Activated CD8-positive, alpha-beta memory T cell treated with anti-CD3 and anti-CD28 coated beads, Interleukin-2, amount 50 U/mL, for 1 hour (primary cell): Measurements from ENCODE around the gene ENTPD1.
"Not testable (repeated sequence)": the region's sequence is repeated elsewhere in the genome, so short reads cannot be mapped to it uniquely, and the experiment has no call there.

Experiments used
- DNase-seq: peaks from one replicate; pipeline ENCODE4 v3.0.0-alpha.2; 2020; ENCODE audit errors: extremely low read depth

The ENTPD1 gene

GRCh38 chr10:95756041-95756761 is at the start of gene ENTPD1:
Gene ENTPD1, plus strand, starts transcription at chr10:95756163. Its CDS starts 77 bp downstream, at chr10:95756240.
- DNase-seq, result no peak

DNA sequence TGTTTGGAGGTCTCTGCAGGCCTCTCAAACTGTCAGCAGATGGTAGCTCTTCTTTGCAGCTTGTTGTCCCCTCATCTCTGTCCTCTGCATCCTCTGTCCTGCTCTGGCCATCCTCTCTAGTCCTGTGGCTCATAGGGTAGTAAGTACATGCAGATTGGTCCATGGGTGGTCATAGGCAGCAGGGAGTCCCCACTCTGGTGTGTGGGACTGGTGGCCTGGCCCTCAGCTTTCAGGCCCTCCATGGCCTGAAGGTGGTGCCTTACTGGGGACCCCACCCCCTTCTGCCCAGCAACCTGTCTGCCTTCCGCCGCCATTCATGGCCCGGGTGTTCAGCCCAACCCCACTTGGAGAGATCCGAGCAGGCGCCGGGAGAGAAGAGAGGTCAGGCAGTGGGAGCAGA is 49.4 kb upstream of the ENTPD1 start:
- no peak for DNase-seq

- no peak for DNase-seq
Observed at GRCh38 chr10:95706990-95707389, 49.0 kb upstream of the ENTPD1 start.

GRCh38 chr10:95711492-95711891 is 44.5 kb upstream of the ENTPD1 start:
- no peak for DNase-seq

- no peak for DNase-seq
Observed at GRCh38 chr10:95716466-95716865, 39.5 kb upstream of the ENTPD1 start.

- no peak for DNase-seq
Observed at GRCh38 chr10:95716866-95717265, 39.1 kb upstream of the ENTPD1 start.

DNA sequence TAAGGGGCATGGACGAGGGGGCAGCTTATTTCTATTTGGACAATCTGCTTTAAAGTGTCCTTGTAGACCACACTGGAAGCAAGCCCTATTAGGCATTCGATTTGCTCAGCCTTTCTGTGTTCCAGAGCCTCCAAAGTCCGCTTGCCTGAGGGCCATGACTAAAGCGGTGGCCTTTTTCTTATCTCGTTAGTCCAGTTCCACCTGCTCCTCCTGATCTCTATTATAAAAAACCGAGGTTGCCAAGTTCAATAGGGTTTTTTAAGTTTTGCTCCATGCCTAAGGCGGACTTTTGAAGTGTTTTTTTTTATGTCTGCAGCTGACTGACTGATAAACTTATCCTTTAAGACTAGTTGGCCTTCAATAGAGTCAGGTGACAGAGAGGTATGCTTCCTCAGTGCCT is 35.2 kb upstream of the ENTPD1 start:
- DNase-seq, result not testable (repeated sequence)

DNA sequence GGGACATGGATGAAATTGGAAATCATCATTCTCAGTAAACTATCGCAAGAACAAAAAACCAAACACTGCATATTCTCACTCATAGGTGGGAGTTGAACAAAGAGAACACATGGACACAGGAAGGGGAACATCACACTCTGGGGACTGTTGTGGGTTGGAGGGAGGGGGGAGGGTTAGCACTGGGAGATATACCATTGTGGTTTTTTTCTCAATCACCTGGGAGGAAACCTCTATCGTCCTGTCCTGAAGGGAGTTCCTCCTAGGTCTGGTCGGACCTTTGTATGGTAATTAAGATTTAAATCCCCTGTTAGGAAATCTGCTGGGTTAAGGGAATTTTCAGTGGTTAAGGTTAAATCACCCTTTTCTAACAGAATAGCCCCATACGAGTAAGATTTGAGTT is 33.5 kb upstream of the ENTPD1 start:
- DNase-seq, result not testable (repeated sequence)

DNA sequence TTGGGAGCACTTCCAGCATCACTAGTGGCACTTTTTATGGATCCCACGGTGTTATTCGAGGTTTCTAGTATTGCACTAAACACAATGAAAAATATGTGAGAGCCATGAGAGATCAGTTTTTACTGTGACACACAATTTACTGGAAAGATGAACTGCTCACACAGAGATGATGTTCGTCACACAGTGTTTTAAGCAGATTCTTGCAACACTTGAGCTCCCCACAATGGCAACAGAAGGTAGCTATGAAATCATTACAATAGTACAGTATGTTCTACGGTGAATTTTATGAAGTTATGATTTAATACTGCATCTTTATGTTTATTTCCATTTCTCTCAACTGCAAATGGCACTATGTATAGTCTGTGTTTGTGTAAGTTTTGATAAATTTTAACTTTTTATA is 27.4 kb upstream of the ENTPD1 start:
- DNase-seq, result no peak

- no peak for DNase-seq
Observed at GRCh38 chr10:95729323-95730055, 26.5 kb upstream of the ENTPD1 start.

GRCh38 chr10:95730233-95730632 is 25.7 kb upstream of the ENTPD1 start:
- no peak for DNase-seq

GRCh38 chr10:95732907-95733306 is 23.1 kb upstream of the ENTPD1 start:
- DNase-seq, result not testable (repeated sequence)

GRCh38 chr10:95739056-95739455 is 16.9 kb upstream of the ENTPD1 start:
- DNase-seq, result no peak

GRCh38 chr10:95741807-95742467 is 14.0 kb upstream of the ENTPD1 start:
- no peak for DNase-seq

- no peak for DNase-seq
Observed at GRCh38 chr10:95742485-95742884, 13.5 kb upstream of the ENTPD1 start.

GRCh38 chr10:95742962-95743535 is 12.9 kb upstream of the ENTPD1 start:
- no peak for DNase-seq

DNA sequence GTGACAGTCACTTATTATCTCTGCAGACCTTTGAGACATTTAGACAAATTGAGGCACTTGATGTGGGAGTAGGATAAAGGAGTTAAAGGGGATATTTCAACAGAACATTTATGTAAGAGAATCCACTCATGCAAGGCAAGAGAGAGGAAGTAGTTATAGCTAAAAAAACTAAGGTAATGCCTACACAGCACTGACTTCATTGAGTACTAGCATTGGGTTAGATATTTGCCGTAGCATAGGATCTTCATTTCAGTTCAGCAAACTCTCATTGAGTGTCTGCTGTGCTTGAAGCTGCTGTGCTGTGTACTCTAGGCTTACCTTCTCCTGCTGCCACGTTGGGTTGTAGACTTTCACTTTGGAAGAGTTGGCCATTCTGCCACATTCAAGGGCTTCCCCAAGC is 10.5 kb upstream of the ENTPD1 start:
- DNase-seq, result no peak

DNA sequence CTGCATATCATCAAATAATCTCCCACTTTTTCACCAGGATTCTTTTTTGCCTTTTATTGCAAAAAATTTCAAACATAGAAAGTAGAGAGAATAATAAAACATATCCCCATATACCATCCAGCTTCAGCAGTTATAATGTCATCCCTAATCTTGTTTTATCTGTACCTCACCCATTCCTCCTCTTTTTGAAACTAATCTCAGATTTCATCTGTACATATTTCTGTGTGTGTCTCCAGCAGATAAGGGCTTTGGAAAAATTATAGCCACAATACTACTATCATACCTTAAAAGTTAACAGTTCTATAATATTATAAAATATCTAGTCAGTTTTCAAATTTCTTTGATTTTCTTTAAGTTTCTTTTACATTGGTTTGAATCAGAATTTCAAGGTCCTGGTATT is 7.6 kb upstream of the ENTPD1 start:
- no peak for DNase-seq

DNA sequence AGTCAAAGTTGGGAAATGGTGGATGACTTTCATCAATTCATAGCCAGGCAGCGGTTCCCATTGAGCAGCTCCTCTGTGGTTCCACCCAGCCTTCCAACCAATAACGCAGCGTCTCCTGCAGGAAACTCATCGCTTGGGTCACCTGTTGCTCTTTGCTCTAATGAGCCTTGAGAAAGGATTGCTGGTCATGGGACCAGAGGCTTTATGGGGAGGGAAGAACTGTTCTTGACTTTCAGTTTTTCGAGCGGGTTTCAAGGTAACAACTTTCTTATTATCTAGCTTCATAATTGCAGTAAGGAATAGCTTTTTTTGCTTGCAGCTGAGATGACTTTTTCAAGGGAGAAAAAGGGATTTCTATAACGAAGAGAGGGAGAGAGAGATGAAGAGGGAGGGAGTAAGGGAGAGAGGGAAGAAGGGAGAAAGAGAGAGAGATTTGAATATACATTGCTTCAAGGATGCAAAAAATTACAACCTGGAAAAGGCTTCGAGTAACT is 405 bp upstream of the ENTPD1 start:
- no peak for DNase-seq

GRCh38 chr10:95756809-95757684 is 1.1 kb downstream of the ENTPD1 start:
- no peak for DNase-seq

DNA sequence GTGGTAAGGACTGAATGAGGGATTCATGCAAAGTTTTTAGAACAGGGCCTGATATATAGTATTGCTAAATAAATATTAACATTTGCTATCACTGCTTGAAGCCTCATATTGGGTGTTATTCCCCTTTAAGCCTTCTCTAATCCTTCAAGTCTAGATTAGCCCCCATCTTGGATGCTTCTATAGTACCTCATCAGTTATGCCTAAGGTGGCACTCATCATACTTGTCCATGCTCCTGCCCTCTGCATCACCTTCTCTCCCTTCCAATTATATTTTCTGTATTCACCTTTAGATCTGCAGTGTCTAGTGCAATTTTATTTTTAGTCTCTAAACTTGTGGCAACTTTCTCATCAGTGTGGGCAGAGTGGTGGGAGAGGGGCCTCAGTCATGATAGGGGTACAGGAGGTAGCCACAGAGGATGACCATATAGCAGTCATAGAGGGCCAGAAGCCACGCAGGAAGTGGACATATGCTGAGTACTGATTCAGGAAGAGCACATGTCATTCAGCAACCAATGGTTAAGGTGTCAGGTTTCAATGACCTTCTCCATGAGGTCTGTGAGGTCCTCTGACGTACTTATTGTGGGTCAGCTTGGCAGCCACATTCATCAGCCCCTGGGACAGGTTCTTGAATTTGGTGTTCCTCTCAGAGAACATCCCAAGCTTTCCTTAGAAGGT is 2.5 kb downstream of the ENTPD1 start:
- DNase-seq, result no peak
